HG03045 (cell line): ENCODE data around the gene CIROP.
A peak's percentile ranks its signal among the peaks of the same experiment; 100 is the strongest.

Experiments
- ATAC-seq: cut with Tn5 transposase; IDR thresholded peaks from one replicate; pipeline ENCODE4 v1.9.1; 2021; ENCODE audit warnings: mild to moderate bottlenecking, moderate library complexity; ENCODE audit not compliant: unreplicated experiment

CIROP gene

DNA sequence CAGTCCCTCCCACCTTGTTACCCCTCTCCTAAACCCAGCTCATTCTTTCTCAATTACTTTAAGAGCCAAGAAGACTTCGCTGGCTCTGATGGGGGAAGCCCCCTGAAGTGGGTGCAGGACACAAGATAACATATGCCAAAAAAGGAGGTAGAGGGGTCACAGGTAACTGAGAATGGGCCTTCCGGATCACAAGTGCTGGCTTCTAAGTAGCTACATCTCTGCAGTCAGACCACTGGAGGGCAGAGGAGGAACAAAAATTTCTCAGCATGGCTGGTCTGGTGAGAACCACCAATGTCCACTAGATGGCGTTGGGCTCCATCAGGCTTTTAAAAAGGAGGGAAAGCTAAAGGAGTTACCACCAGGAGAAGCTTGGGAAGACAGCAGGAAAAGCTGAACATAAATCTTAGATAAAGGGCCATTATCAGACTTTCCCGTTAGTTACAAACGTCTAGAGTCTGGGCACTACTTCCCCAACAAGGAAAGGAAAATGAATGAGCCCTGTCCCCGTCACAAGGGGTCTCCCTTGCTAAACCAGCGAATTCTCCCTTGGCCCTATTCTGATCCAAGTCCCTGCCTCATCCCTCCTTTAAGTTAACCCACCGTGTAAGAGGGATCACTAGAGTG lies 35.9 kb downstream of the CIROP start:
- ATAC-seq: peak; percentile 63

- no peak for ATAC-seq
Measured at GRCh38 chr14:23067847-23068788, 36.7 kb downstream of the CIROP start.

DNA sequence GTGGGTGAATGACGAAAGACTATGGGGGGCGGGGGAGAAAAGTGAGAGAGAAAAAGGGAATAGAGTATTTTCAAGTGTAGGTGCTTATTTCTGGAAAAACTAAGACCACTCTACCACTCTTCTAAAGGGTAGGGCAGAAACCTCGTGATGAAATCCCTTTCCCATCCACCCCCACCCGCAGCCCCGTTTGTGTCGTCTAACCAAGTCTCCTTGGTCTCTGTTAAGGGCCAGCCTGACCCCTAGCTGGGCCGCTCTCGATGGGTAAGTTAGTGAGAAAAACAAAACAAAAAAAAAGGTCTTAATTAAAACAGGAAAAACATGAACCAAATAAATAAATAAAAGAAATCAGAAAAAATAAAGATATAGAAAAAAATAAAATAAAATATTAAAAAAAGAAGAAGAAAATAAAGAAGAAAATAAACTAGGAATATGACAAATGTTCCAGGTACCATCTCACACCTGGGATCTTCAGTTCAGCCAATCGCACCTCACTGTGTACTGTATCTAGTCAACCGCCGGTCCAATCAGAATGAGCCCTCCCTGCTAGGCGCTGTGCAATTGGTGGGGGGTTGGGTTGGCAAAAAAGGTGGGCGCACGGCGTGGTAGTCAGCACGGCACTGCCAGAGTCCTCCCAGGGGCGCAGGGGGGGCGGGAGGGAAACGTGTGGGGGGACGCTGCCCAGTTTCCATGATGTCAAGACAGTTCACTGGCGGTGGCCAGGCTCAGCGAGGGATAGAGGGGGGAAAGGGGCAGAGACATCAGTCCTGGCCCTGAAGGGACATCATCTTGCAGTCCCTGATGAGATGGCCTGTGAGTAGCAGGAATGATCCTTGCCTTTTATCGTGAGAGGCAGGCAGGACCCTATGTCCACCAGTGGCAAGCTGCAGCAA lies 37.7 kb downstream of the CIROP start:
- ATAC-seq: no peak

- ATAC-seq: no peak
Measured at GRCh38 chr14:23066368-23066767, 38.4 kb downstream of the CIROP start.

DNA sequence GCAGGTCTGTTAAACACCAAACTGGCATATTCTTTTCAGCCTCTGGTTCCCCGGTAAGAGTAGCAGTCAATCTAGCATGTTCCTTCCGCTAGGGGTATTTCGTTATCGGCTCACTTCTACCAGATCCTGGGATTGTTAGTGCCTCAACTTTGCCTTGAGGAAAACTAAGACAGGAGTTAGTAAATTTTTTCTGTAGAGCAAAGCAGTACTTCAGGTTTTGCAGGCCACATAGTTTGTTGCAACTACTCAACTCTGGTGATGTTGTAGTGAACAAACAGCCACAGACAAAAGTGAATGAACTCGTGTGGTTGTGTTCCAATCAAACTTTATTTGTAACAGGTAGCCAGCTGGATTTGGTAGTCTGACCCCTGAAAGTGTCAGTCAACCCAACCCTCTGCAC lies 41.2 kb downstream of the CIROP start:
- no peak for ATAC-seq

GRCh38 chr14:23062002-23062401 lies 42.8 kb downstream of the CIROP start:
- ATAC-seq: no peak

DNA sequence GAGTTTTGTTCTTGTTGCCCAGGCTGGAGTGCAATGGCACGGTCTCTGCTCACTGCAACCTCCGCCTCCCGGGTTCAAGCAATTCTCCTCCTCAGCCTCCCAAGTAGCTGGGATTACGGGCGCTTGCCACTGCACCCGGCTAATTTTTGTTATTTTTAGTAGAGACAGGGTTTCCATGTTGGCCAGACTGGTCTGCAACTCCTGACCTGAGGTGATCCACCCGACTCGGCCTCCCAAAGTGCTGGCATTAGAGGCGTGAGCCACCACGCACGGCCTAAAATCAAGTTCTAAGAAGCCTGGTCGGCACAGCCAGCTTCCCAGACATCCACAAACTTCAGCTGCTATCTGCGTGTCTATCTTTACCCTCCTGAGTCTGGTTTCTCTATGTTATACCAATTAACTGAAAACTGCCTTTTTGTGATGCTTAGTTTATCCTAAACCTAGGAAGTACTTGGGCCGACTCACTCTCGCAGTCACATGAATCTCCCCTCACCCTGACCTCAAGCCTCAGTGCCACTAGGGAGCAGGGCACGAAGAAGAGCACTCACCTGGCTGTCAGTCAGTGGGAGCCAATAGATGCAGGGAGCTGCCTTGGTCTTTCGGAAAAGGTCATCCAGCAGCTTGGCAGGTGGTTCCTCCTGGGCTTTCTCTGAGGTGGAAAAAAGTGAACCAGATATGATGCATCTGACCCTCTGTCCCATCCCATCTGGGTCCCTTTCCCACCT lies 44.1 kb downstream of the CIROP start:
- no peak for ATAC-seq

DNA sequence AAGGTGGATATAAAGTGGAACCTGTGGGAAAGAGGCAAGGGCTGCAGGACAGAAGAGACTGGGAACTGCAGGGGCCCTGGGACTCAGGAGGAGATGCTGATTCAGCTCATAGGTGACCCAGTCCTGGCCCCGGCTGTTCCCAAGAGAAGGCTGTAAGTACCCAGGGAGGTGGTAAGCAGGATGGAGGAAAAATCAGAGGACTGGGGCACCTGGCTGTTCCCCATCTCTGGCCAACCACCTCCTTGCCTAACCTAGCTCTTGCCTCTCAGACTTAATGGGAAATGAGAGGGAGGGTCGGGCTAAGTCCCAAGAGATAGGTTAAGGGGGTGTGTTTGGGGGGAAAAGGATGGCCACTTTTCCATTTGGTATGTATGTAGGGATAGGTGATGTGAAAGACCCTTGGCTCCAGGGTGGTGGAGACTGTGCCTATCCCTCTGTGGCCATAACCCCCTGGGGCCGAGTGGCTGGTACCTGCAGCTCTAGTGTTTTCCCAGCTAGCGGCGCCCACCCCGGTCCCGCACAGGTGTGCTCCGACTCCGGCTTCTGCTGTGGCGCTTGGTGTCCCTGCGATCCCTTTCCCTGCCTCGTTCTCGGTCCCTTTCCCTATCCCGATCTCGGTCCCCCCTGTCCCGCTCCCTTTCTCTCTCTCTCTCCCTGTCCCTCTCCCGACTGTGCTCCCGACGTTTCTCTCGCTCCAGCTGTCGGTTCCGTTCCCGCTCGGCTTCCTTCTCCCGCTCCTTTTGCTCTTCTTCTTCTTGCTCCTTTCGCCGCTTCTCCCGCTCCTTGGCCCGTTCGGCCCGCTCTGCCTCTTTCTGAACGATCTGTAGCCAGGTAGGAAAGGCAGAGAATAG lies 45.9 kb downstream of the CIROP start:
- ATAC-seq: no peak

- peak; percentile 55 for ATAC-seq
Measured at GRCh38 chr14:23057757-23058653, 46.8 kb downstream of the CIROP start.

DNA sequence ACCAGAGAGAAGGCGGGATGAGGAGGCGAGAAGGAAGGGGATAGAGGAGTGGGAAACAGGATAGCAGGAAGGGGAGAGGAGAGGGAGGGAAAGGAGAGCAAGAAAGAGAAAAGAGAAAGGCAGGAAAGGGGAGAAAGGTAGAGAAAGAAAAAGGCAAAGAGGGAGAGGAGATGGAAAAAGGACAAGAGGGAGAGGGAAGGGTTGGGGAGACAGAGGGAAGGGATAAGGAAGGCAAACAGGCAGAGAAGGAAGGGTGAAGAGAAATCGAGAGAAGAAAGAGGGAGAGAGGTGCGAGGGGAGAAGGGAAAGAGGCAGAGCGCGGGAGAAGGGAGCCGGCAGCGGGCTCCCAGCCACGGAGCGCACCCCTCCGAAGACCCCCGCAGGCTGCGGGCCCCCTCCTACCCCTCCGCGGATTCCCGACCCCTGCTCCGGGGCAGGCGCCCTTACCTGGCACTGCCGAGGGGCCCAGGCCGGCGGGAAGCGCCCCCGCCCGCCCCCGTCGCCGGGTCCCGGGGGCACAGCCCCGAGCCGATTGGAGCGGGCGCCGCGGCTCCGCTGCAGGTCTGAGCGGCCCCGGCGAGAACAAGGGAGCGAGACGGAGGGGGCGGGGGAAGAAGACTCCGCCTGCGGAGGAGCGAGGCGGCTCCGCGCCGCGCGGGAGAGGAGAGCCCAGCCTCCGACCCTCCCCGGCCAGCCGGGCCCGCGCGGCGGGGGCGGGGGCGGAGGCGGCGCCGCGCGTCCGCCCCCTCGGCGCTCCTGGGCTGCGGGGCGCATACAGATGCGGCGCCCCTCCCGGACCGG lies 47.6 kb downstream of the CIROP start, which contains the start of gene CDH24:
Gene CDH24, minus strand, starts transcription at position 565 of the 801 bp plus-strand sequence. CDS start 1,787 bp downstream, outside the sequence.
- ATAC-seq: peak; percentile 52

GRCh38 chr14:23056145-23056955 lies 48.4 kb downstream of the CIROP start:
- ATAC-seq: peak; percentile 52

DNA sequence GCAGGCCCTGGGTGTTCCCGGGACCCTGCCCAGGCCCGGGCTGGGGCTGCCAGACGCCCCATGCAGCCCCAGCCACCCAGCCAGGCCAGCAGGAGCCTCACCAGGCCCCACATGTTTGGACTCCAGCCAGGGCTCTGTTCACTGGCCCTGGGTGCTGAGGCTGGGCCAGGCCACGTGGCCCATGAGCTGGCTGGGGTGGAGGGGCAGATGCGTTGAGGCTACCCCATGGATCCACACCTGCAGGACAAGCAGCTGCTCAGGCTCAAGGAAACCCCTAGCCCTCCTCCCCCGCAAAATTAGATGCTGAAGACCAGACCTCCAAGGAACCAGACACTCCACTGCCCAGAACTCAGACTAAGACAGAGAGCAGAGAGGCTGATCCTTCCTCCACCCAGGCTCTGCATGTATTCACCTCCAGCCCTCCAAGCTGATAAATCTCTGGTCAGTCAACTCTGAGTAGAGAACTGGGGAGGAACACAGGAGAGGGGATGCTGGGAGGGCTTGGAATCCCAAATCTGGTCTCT lies 49.1 kb downstream of the CIROP start:
- ATAC-seq: no peak

DNA sequence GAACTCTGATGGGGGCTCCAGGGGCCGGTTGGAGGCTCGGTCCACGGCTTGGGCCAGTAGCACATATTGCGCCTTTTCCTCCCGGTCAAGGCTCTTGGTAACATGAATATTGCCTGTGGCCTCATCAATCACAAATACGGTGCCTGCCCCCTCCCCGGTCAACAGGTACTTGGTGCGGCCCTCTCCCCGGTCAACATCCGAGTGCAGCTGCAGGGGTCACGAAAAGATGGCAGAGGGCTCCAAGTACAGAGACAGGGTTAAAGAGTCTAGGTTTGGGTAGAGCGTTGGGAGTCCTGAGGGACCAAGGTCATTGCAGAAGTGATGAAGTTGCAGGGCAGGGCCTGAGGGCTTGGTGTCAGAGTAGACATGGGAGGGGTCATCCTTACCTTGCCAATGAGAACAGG lies 49.6 kb downstream of the CIROP start:
- ATAC-seq: no peak

- ATAC-seq: no peak
Measured at GRCh38 chr14:23054000-23054811, 50.6 kb downstream of the CIROP start.

DNA sequence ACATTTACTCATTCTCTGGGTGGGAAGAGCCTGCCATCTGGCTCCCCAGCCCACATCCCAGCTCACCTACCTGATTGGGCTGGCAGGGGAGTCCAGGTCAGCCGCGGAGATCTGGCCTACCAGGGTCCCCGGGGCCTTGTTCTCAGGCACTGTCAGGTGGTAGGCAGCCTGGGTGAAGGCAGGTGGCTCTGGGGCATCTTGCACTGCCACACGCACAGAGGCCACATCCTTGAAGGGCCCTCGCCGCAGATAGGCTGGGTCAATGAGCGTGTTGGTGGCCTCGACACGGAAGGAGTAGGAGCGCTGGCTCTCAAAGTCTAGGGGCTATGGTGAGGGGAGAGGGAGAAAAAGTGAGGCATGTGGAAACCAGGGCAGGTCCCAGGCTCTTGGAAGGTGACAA lies 51.4 kb downstream of the CIROP start:
- no peak for ATAC-seq

DNA sequence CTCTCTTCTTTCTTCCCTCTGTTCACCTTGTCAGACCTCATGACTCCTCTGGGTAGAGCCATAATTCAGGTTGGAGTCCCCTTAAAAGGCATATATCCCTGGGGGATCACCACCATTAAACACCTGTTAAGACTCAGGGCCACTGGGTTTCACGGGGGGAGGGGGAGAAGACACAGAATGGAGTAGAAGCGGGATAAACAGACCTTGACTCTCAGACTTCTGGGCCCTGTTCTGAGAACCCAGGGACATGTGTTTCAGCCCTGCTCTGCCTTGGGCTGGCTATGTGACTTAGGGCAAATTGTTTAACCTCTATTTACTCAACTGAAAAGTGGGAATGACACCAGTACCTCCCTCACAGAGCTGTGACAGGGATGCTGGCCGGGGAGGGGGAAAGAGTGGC lies 52.1 kb downstream of the CIROP start:
- no peak for ATAC-seq
